GM12878 (cell line): ENCODE data around the gene DTX3. TPM values are rescaled to one million over a fixed set of nuclear protein-coding genes. Genes with fewer than 3 reads are reported as not detected.
A peak's percentile ranks its signal among the peaks of the same experiment; 100 is the strongest.

Experiments used
- BCL11A ChIP-seq: IDR thresholded peaks from 2 replicates; pipeline ENCODE4 v1.6.1; 2011; ENCODE audit warnings: low read depth, low read length
- BHLHE40 ChIP-seq, 2 experiments: fragments of 450-650 bp in 1 of 2; IDR thresholded peaks; 2 replicates each; pipeline ENCODE4 v1.6.1; 2011 to 2017; ENCODE audit warnings: low read depth in 2 of 2, borderline replicate concordance in 1 of 2, improper control_type of control experiment in 1 of 2, low read length in 1 of 2, mild to moderate bottlenecking in 1 of 2
- E2F8 ChIP-seq: fragments of 450-650 bp; IDR thresholded peaks from 2 replicates; pipeline ENCODE4 v1.6.1; 2018; ENCODE audit warnings: mild to moderate bottlenecking, low read depth, moderate library complexity; ENCODE audit not compliant: partially characterized antibody
- EGR1 ChIP-seq, 2 experiments: IDR thresholded peaks; 1 replicate in 1 of 2; 2 replicates in 1 of 2; pipeline ENCODE4 v1.6.1; 2011 to 2012; ENCODE audit warnings: low read depth in 2 of 2, low read length in 2 of 2, borderline replicate concordance in 1 of 2, mild to moderate bottlenecking in 1 of 2, moderate library complexity in 1 of 2
- HDAC2 ChIP-seq: fragments of 200-600 bp; sonication (generic); IDR thresholded peaks from 2 replicates; pipeline ENCODE4 v1.6.1; 2017
- JUNB ChIP-seq: IDR thresholded peaks from 2 replicates; pipeline ENCODE4 v1.6.1; 2016; ENCODE audit warnings: antibody characterized with exemption, mild to moderate bottlenecking
- JUND ChIP-seq: IDR thresholded peaks from 2 replicates; pipeline ENCODE4 v1.6.1; 2012; ENCODE audit warnings: low read depth, mild to moderate bottlenecking, low read length, improper control_type of control experiment, moderate library complexity
- KAT2A ChIP-seq: conservative IDR thresholded peaks from 2 replicates; pipeline ENCODE4 v1.6.1; 2011; ENCODE audit warnings: low read depth, low read length; ENCODE audit not compliant: control insufficient read depth
- LARP7 ChIP-seq: fragments of 450-650 bp; IDR thresholded peaks from 2 replicates; pipeline ENCODE4 v1.6.1; 2017; ENCODE audit warnings: mild to moderate bottlenecking
- NFXL1 ChIP-seq: fragments of 450-650 bp; IDR thresholded peaks from 2 replicates; pipeline ENCODE4 v1.6.1; 2017; ENCODE audit warnings: antibody characterized with exemption, mild to moderate bottlenecking, borderline replicate concordance
- PRDM15 ChIP-seq: fragments of 450-650 bp; formaldehyde crosslinking; IDR thresholded peaks from 2 replicates; pipeline ENCODE4 v1.4.0; 2020; ENCODE audit warnings: mild to moderate bottlenecking, moderate library complexity
- RELA ChIP-seq: fragments of 450-650 bp; IDR thresholded peaks from 2 replicates; pipeline ENCODE4 v1.8.0; 2014; ENCODE audit warnings: borderline replicate concordance; ENCODE audit not compliant: partially characterized antibody
- SMAD1 ChIP-seq: fragments of 450-650 bp; IDR thresholded peaks from 2 replicates; pipeline ENCODE4 v1.6.1; 2018; ENCODE audit warnings: mild to moderate bottlenecking, low read depth; ENCODE audit not compliant: partially characterized antibody
- SMARCA5 ChIP-seq: fragments of 450-650 bp; IDR thresholded peaks from 2 replicates; pipeline ENCODE4 v1.6.1; 2017; ENCODE audit warnings: mild to moderate bottlenecking
- SMC3 ChIP-seq: IDR thresholded peaks from 2 replicates; pipeline ENCODE4 v1.6.1; 2011; ENCODE audit warnings: low read length, improper control_type of control experiment, borderline replicate concordance
- SP1 ChIP-seq: IDR thresholded peaks from one replicate; pipeline ENCODE4 v1.6.1; 2011; ENCODE audit warnings: low read depth, low read length
- SRF ChIP-seq, 2 experiments: IDR thresholded peaks; 2 replicates each; pipeline ENCODE4 v1.6.1; 2011; ENCODE audit warnings: low read depth in 2 of 2, low read length in 2 of 2, mild to moderate bottlenecking in 1 of 2, moderate library complexity in 1 of 2
- TARDBP ChIP-seq: IDR thresholded peaks from 2 replicates; pipeline ENCODE4 v1.6.1; 2016; ENCODE audit warnings: borderline replicate concordance
- TCF3 ChIP-seq: IDR thresholded peaks from 2 replicates; pipeline ENCODE4 v1.6.1; 2012; ENCODE audit warnings: low read depth, mild to moderate bottlenecking, low read length, borderline replicate concordance; ENCODE audit not compliant: insufficient read depth
- USF2 ChIP-seq: IDR thresholded peaks from 2 replicates; pipeline ENCODE4 v1.6.1; 2011; ENCODE audit warnings: low read depth, low read length, improper control_type of control experiment, borderline replicate concordance
- YY1 ChIP-seq: IDR thresholded peaks from 2 replicates; pipeline ENCODE4 v1.6.1; 2011; ENCODE audit warnings: low read depth, mild to moderate bottlenecking, low read length
- ZSCAN29 ChIP-seq: fragments of 450-650 bp; IDR thresholded peaks from 2 replicates; pipeline ENCODE4 v1.6.1; 2017; ENCODE audit warnings: mild to moderate bottlenecking, moderate library complexity
- polyA plus RNA-seq, 11 experiments: library from polyadenylated mRNA; depleted of rRNA in 4 of 11; unstranded in 6 of 11; stranded (reverse) in 5 of 11; fragments of >200 nt; fragmentation: Nextera tagmentation in 4 of 11; fragmentation: Illumina TruSeq in 1 of 11; extraction: Ambion mirVana in 4 of 11; extraction: Trizol in 1 of 11; gene quantifications; 1 replicate in 1 of 11; 2 replicates in 10 of 11; pipeline versions ENCODE4 v1.2.1 to v1.2.3, GENCODE V29; 2011 to 2016; ENCODE audit warnings: inconsistent platforms in 2 of 11, missing spikeins in 2 of 11, low read depth in 1 of 11
- total RNA-seq, 4 experiments: library from RNA; depleted of rRNA in 3 of 4; stranded (reverse); fragments of >200 nt in 3 of 4; fragmentation: Illumina TruSeq in 1 of 4; extraction: Trizol in 1 of 4; gene quantifications; 2 replicates each; pipeline versions ENCODE4 v1.2.1 to v1.2.3, GENCODE V29; 2013 to 2021

The DTX3 gene
- total and polyA plus RNA-seq, 10 of the 15 experiments (the other 5 are each of a cell fraction or from before 2014, with no cell fraction given) = 1.1 to 13.6 (median 5.6) TPM

- no peak for TF ChIP-seq PRDM15
- TF ChIP-seq LARP7 = 0 out of 2 replicates have a peak, but pooled peaks have one; percentile 37
- no peak for TF ChIP-seq BCL11A
- peak; percentile 59 for TF ChIP-seq SMC3
- no peak for TF ChIP-seq BHLHE40 (IDR thresholded peaks at IDR 0.05; ENCODE audit: borderline replicate concordance in 1 of 2, low read depth in 2 of 2, low read length in 1 of 2)
- no peak for TF ChIP-seq SMAD1
- peak; percentile 86 for TF ChIP-seq SMARCA5
- TF ChIP-seq JUND = no peak
- no peak for TF ChIP-seq E2F8
- peak; percentile 62; the same call in 1 of the 2 replicates for TF ChIP-seq YY1
- no peak for TF ChIP-seq NFXL1
- no peak for TF ChIP-seq TARDBP
- no peak for TF ChIP-seq JUNB
- TF ChIP-seq KAT2A = no peak
- TF ChIP-seq SRF (IDR thresholded peaks at IDR 0.05; ENCODE audit: low read depth in 2 of 2, low read length in 2 of 2) = no peak
- no peak for TF ChIP-seq SP1
- TF ChIP-seq TCF3 = no peak
- TF ChIP-seq EGR1 (IDR thresholded peaks at IDR 0.05; ENCODE audit: borderline replicate concordance in 1 of 2, low read depth in 2 of 2, low read length in 2 of 2) = peak in 1 of 2 experiments; percentile 70; a peak in 1 of 3 replicates
- TF ChIP-seq HDAC2 = no peak
- TF ChIP-seq USF2 = no peak
- TF ChIP-seq RELA = no peak
- no peak for TF ChIP-seq ZSCAN29
Measured at GRCh38 chr12:57632958-57633840, 28.6 kb downstream of the DTX3 start, which contains the start of gene B4GALNT1 (continued).
